Pons (tissue), 1 donor: ENCODE measurements around the gene TMEM247.
A peak's percentile ranks its signal among the peaks of the same experiment; 100 is the strongest.
"Not testable (repeated sequence)": the region's sequence is repeated elsewhere in the genome, so short reads cannot be mapped to it uniquely, and the experiment has no call there.

Experiments used
- DNase-seq: peaks from one replicate; pipeline ENCODE4 v3.0.0-alpha.2; 2016; ENCODE audit warnings: low spot score

The TMEM247 gene

GRCh38 chr2:46512185-46512584 is 32.8 kb downstream of the TMEM247 start:
- no peak for DNase-seq

GRCh38 chr2:46514738-46515137 is 35.4 kb downstream of the TMEM247 start:
- no peak for DNase-seq

- no peak for DNase-seq
Observed at GRCh38 chr2:46517485-46517884, 38.1 kb downstream of the TMEM247 start.

GRCh38 chr2:46518861-46519260 is 39.5 kb downstream of the TMEM247 start:
- DNase-seq, result peak; percentile 47

GRCh38 chr2:46519265-46519664 is 39.9 kb downstream of the TMEM247 start:
- no peak for DNase-seq

DNA sequence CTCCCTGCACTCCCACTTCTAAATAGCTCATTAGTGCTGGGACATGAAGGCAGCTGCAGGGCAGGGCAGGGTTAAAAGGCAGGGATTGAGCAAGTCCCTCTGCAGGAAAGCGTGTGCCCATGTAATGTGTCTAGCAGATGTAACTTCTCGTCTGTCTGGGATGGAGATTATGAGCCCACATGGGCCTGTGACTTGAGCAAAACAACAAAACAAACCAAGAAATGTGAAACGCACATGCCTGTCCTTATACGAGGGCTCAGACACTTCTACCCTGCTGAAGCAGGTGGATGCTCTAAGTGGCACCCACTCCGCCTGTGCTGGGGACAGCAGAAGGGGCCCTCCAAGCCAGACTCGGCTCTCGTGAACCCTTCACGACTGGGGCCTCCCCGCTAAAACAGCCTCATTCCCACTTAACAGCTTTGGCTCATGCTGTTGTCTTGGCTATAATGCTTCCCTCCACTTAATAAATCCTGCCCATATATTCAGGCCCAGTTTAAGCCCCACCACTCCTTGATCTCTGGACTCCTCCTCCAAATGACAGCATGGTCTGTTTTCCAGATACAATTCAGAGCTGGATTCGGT is 40.9 kb downstream of the TMEM247 start:
- no peak for DNase-seq

DNA sequence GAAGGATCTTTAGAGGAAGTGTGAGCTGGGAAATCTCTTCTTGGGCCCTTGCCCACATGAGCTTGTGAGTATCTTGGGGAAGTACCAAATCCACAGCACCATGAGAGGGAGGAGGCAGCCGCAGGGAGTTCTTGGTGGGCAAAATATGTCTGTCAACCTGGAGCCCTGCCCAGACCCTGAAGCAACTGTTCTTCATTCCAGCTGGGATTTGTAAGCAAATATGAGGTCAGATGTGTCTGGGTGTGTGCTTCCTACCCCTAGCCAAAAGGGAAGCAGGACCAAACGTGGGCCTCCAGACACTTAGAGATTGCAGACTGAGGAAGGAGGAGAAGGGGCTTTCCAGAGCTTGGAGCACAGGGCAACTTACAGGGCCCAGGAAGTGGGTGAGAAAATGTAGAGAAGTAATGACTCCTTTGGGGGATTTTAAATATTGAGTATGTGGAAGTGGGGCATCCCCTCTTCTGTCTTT is 41.9 kb downstream of the TMEM247 start:
- peak; percentile 45 for DNase-seq

DNA sequence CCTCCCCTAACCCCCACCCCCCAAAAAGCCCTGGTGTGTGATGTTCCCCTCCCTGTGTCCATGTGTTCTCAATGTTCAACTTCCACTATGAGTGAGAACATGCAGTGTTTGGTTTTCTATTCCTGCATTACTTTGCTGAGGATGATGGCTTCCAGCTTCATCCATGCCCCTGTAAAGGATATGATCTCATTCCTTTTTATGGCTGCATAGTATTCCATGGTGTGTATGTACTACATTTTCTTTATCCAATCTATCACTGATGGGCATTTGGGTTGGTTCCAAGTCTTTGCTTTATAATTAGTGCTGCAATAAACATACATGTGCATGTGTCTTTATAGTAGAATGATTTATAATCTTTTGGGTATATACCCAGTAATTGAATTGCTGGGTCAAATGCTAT is 43.0 kb downstream of the TMEM247 start:
- DNase-seq, result not testable (repeated sequence)

GRCh38 chr2:46525522-46526155 is 46.3 kb downstream of the TMEM247 start:
- DNase-seq, result no peak

- no peak for DNase-seq
Observed at GRCh38 chr2:46528880-46529279, 49.5 kb downstream of the TMEM247 start.

- no peak for DNase-seq
Observed at GRCh38 chr2:46530639-46531038, 51.3 kb downstream of the TMEM247 start.

DNA sequence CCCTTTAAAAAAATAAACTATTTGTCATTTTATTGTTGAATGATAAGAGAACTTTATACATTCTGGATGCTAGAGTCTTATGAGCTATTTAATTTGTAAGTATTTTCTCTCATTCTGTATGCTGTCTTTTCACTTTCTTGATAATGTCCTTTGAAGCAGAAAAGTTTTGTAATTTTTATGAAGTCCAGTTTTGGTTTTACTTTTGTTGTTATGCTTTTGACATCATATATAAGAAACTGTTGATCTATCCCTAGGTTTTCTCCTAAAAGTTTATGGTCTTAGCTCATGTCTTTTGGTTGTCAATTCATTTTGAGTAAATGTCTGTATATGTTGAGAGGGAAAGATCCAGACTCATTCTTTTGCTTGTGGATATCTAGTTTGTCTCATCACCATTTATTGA is 52.5 kb downstream of the TMEM247 start:
- DNase-seq, result no peak
